Renal pelvis (tissue), 4 donors: ENCODE measurements around the gene P3H3. TPM values are rescaled to one million over a fixed set of nuclear protein-coding genes. Genes with fewer than 3 reads are reported as not detected.
A peak's percentile ranks its signal among the peaks of the same experiment; 100 is the strongest.

Source experiments
- DNase-seq: peaks from one replicate; pipeline ENCODE4 v3.0.0-alpha.2; 2013
- polyA plus RNA-seq, 3 donors: library from polyadenylated mRNA; unstranded; fragments of 120-200 nt; gene quantifications; one replicate each; pipeline ENCODE4 v1.2.1, GENCODE V29; 2013; ENCODE audit not compliant: insufficient read length in 3 of 3

Gene P3H3
- polyA plus RNA-seq, 3 donors = 35.2 to 48.0 (median 38.3) TPM

DNA sequence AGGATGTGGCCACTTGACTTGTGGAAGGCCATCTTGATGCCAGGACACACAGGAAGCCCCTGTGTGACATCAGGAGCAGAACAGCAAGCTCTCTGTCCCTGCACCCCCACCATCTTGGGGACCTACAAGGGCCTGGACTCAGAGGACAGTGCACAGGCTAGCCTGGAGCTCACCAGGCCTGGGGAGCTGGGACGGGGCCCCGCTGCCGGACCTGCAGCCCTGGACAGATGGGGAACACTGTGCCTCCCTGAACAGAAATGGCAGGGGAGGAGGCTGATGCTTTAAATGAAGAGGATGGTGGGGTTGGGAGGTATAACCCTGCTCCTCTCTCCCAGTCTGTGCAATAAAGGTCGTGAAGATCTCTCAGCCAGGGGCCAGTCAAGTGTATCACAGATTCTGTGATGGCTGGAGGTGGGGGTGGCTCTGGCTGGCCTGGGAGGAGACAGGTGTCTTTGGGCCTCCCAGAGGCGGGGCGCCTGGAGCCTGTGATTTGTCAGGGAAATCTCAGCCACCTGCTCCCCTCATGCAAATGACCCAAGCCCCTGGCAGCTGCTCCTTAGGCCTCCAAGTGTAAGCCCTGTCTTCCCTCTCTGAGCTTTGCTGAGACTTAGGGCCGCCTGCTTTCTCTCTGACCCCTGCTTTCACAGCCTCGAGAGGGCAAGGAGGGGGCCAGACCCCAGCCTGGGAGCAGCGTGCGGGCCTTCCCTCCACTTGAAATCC is 11.4 kb downstream of the P3H3 start:
- DNase-seq = no peak

GRCh38 chr12:6840330-6840729 is 12.1 kb downstream of the P3H3 start:
- DNase-seq = no peak

- no peak for DNase-seq
These were observed 12.7 kb downstream of the P3H3 start, which contains the start of gene GNB3 for GRCh38 chr12:6840761-6841515. Gene GNB3, plus strand, starts transcription at chr12:6840925. Its CDS starts 363 bp downstream, at chr12:6841288.

DNA sequence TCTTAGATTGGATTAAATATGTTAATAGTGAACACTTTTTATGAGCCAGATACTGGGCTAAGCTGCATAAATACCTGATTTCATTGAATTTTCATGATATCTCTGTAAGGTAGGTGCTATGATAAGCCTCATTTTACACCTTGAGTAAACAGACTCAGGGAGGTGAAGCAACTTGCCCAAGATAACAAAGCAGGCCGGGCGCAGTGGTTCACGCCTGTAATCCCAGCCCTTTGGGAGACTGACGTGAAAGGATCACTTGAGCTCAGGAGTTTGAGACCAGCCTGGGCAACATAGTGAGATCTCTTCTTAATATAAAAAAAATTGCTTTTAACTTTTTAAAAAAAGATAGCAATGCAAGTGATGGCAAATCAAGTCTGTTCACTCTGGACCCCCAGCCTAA is 13.9 kb downstream of the P3H3 start:
- no peak for DNase-seq

DNA sequence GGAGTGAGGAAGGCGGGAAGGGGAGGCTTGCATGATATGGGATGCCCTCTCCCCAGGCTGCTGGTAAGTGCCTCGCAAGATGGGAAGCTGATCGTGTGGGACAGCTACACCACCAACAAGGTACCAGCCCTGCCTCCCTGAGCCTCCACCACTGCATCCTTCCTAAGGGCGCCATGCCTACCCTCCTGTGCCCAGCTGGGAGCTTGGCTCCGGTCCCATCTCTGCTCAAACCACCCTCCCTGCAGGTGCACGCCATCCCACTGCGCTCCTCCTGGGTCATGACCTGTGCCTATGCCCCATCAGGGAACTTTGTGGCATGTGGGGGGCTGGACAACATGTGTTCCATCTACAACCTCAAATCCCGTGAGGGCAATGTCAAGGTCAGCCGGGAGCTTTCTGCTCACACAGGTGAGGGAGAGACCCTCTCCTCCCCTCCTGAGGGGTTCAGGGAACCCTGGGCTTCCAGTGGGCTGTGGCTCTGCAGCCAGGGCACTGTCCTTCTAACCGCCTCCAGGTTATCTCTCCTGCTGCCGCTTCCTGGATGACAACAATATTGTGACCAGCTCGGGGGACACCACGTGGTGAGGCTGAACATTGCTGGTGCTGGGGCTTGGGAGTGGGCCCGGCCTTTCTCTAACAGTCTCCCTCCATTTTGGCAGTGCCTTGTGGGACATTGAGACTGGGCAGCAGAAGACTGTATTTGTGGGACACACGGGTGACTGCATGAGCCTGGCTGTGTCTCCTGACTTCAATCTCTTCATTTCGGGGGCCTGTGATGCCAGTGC is 15.1 kb downstream of the P3H3 start:
- DNase-seq = no peak

DNA sequence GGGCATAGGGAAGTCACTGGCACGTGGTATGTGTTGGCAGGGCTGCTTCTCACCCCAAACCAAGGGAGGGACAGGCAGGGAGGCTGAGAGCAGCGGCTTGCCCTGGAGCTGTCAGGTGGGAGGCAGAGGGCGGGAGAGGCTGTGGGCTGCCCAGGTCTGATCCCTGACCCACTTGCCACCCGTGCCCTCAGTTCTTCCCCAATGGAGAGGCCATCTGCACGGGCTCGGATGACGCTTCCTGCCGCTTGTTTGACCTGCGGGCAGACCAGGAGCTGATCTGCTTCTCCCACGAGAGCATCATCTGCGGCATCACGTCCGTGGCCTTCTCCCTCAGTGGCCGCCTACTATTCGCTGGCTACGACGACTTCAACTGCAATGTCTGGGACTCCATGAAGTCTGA is 17.2 kb downstream of the P3H3 start:
- DNase-seq = no peak

- no peak for DNase-seq
These were observed 18.2 kb downstream of the P3H3 start for GRCh38 chr12:6846316-6846869.

DNA sequence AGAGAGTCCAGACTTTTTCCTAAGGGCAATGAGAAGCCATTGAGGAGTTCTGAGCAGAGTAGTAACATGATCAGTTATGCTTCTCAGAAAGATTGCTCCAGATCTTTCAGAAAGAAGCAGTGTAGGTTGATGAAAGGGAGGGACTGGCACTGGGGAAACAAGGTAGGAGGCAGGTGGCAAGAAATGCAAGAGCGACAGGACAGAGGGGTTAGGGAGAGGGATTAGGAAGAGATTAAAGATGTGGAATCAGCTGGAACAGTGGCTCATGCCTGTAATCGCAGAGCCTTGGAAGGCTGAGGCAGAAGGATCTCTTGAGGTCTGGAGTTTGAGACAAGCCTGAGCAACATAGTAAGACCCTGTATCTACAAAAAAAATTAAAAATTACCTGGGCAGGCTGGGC is 19.5 kb downstream of the P3H3 start:
- no peak for DNase-seq

DNA sequence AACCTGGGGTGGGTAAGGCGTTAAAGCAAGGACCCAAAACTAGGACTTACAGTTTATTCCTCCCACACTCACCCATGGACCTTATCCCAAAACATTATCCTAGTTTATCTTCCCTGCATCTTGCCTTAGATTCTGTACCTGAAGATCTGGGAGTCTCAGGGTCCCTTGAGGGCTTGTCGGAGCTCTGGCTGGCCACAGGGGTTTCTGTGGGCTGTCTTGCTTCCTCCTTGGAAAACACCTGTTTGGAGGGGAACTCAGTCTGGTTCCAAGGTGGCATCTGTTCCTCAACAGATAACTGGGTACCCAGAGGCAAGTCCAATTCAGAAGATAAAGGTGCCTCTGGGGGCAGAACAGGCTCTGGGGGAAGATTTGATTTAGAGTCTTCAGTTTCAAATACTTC is 21.2 kb downstream of the P3H3 start:
- DNase-seq = no peak

- DNase-seq = no peak
These were observed 21.9 kb downstream of the P3H3 start for GRCh38 chr12:6849976-6850560.

- DNase-seq = no peak
These were observed 22.6 kb downstream of the P3H3 start for GRCh38 chr12:6850796-6851152.

- DNase-seq = peak; percentile 97
These were observed 23.1 kb downstream of the P3H3 start, which contains the start of gene CDCA3 for GRCh38 chr12:6851153-6851920. Gene CDCA3, minus strand, starts transcription at chr12:6851286. Its CDS starts 334 bp downstream, at chr12:6850952.

- peak; percentile 100 for DNase-seq
These were observed 23.9 kb downstream of the P3H3 start, which contains the start of gene USP5 for GRCh38 chr12:6851921-6852650. Gene USP5, plus strand, starts transcription at chr12:6852150. Its CDS starts 30 bp downstream, at chr12:6852180.

DNA sequence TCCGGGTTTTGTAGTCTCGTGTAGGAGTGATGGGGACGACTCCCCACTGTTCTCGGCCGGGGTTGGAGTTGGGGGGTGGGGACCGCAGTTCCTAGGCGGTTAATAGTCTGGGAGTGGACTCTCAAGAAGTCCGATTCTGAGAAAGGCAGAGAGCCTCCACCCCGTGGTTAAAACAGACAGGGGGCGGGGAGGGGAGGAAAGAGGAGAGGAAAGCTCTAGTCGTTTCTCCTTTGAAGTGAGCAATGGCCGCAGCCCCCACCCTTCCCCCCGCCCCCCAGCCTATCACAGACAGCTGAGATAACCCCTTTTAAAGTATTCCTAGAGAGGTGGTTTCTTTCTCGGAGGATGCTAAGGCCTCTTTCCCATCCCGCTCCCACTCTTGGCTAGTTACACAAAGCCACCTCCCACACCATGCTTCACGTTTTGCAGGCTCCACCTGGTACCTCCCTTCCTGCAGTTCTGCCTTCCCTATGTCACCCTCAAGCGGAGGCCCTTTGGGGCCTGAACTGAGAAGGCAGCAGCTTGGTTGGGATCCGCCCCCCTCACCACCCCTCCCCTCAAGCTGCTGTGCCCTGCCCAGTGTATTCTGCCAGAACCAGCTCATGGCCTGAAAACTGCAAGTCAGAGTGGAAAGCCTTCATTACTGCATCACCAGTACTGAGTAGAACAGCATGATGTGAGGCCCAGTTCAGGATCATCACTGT is 24.6 kb downstream of the P3H3 start:
- DNase-seq = no peak

GRCh38 chr12:6853626-6854025 is 25.4 kb downstream of the P3H3 start:
- no peak for DNase-seq

- DNase-seq = no peak
These were observed 25.8 kb downstream of the P3H3 start for GRCh38 chr12:6854036-6854435.

GRCh38 chr12:6855322-6855721 is 27.1 kb downstream of the P3H3 start:
- no peak for DNase-seq

GRCh38 chr12:6858799-6859198 is 30.6 kb downstream of the P3H3 start:
- no peak for DNase-seq

GRCh38 chr12:6860116-6860515 is 31.9 kb downstream of the P3H3 start:
- DNase-seq = no peak

GRCh38 chr12:6860942-6861341 is 32.7 kb downstream of the P3H3 start:
- DNase-seq = no peak
